Sigmoid colon (tissue), 4 donors: ENCODE data around the gene CD200R1.

Experiments used
- EP300 ChIP-seq, 4 donors: sonication (generic); formaldehyde crosslinking; IDR thresholded peaks; one replicate each; pipeline ENCODE4 v1.6.1; 2017; ENCODE audit warnings: antibody characterized with exemption in 4 of 4
- POLR2A ChIP-seq, 2 donors: fragments of 450-650 bp; IDR thresholded peaks; one replicate each; pipeline ENCODE4 v1.6.1; 2016; ENCODE audit warnings: antibody characterized with exemption in 2 of 2, mild to moderate bottlenecking in 2 of 2, moderate library complexity in 2 of 2
- POLR2AphosphoS5 ChIP-seq, 4 donors: sonication (generic); formaldehyde crosslinking; IDR thresholded peaks; one replicate each; pipeline ENCODE4 v1.6.1; 2017; ENCODE audit warnings: antibody characterized with exemption in 4 of 4
- TF ChIP-seq, protein P1 (sequence below), 4 experiments: fragments of 450-650 bp in 3 of 4; fragments of 200-600 bp in 1 of 4; IDR thresholded peaks; one replicate each; pipeline ENCODE4 v1.5.1; 2016 to 2019; ENCODE audit warnings: antibody characterized with exemption in 4 of 4, mild to moderate bottlenecking in 3 of 4, moderate library complexity in 2 of 4

DNA sequence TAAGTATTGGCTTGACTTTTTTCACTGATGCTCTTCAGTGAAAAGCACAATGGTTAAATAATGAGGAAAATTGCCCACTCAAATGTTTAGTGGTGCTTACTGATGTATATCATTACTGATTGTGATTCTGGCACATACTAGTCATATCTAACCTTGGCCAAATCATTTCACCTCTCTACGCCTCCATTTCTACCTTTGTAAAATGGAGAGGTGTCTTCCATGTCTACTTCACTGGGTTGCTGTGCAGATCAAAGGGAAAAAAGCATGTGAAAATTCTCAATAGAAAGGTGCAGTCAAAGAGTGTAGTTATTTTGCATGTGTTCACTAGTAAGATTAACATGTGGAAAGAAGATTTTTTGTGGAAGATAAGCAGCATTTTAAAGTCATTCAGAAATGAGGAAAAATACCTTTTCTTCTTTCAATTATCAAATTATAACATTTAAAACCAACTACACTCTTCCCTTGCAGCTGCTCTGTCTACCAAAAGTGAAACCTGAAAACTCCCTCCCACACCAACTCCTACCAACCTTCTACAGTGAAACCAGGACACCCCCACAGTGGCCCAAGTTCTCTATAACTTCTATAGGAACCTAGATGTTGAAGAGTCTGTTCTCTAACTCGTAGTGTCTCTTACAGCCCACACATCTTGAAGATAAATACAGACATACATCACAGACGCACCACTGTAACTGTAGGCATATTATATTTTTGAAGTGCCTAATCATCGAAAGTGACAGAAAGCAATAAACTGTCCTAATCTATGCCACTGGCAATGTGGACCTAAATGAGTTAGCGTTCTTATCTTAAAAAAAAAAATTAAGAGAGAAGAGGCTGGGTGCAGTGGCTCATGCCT lies 1.4 kb downstream of the CD200R1 start:
- TF ChIP-seq, protein P1, sequence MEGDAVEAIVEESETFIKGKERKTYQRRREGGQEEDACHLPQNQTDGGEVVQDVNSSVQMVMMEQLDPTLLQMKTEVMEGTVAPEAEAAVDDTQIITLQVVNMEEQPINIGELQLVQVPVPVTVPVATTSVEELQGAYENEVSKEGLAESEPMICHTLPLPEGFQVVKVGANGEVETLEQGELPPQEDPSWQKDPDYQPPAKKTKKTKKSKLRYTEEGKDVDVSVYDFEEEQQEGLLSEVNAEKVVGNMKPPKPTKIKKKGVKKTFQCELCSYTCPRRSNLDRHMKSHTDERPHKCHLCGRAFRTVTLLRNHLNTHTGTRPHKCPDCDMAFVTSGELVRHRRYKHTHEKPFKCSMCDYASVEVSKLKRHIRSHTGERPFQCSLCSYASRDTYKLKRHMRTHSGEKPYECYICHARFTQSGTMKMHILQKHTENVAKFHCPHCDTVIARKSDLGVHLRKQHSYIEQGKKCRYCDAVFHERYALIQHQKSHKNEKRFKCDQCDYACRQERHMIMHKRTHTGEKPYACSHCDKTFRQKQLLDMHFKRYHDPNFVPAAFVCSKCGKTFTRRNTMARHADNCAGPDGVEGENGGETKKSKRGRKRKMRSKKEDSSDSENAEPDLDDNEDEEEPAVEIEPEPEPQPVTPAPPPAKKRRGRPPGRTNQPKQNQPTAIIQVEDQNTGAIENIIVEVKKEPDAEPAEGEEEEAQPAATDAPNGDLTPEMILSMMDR (IDR thresholded peaks at IDR 0.05) = no peak
- TF ChIP-seq POLR2A (IDR thresholded peaks at IDR 0.05) (no peak), POLR2AphosphoS5 (IDR thresholded peaks at IDR 0.05) (no peak), EP300 (IDR thresholded peaks at IDR 0.05) (no peak)
